ENCODE results near the gene SDK1.
A peak's percentile ranks its signal among the peaks of the same experiment; 100 is the strongest.

SDK1 gene

GRCh38 chr7:3918576-3918975 is 617.5 kb downstream of the SDK1 start:
- H3K27ac Mint-ChIP-seq: no peak overlapping the region

GRCh38 chr7:3922175-3922635 is 621.2 kb downstream of the SDK1 start:
- peak in 2 of 3 experiments; percentile 23 to 31 for TF ChIP-seq CTCF (IDR thresholded peaks at IDR 0.05; ENCODE audit: unreplicated experiment in 3 of 3)
- peaks cover 37% of the 10 kb centered on the region for H3K4me1 Mint-ChIP-seq
- H3K9me3 Mint-ChIP-seq: no peaks in the 10 kb centered on the region
- no peak overlapping the region for H3K4me3 Mint-ChIP-seq
- H3K36me3 Mint-ChIP-seq (ENCODE audit: low read depth): no peaks in the 10 kb centered on the region
- no peak overlapping the region for H3K27ac Mint-ChIP-seq
- H3K27me3 Mint-ChIP-seq (ENCODE audit: low read depth): peaks cover 11% of the 10 kb centered on the region

More at GRCh38 chr7:3918576-3918975, 617.5 kb downstream of the SDK1 start:
- H3K4me1 Mint-ChIP-seq: peaks cover 26% of the 10 kb centered on the region
- no peak overlapping the region for H3K4me3 Mint-ChIP-seq
- no peaks in the 10 kb centered on the region for H3K9me3 Mint-ChIP-seq
- no peaks in the 10 kb centered on the region for H3K36me3 Mint-ChIP-seq (ENCODE audit: low read depth)
- H3K27me3 Mint-ChIP-seq (ENCODE audit: low read depth): no peaks in the 10 kb centered on the region
- TF ChIP-seq CTCF (IDR thresholded peaks at IDR 0.05; ENCODE audit: unreplicated experiment in 3 of 3): no peak

- Mint-ChIP-seq H3K36me3 (ENCODE audit: low read depth) (no peaks in the 10 kb centered on the region), H3K27ac (no peak overlapping the region), H3K4me3 (no peak overlapping the region), H3K9me3 (no peaks in the 10 kb centered on the region), H3K4me1 (peaks cover 44% of the 10 kb centered on the region), H3K27me3 (ENCODE audit: low read depth) (peaks cover 11% of the 10 kb centered on the region)
- no peak for TF ChIP-seq CTCF (IDR thresholded peaks at IDR 0.05; ENCODE audit: unreplicated experiment in 3 of 3)
These were observed 622.4 kb downstream of the SDK1 start for GRCh38 chr7:3923307-3923918.

GRCh38 chr7:3924277-3924676 is 623.2 kb downstream of the SDK1 start:
- Mint-ChIP-seq H3K27me3 (ENCODE audit: low read depth) (peaks cover 11% of the 10 kb centered on the region), H3K36me3 (ENCODE audit: low read depth) (no peaks in the 10 kb centered on the region), H3K4me3 (no peak overlapping the region), H3K4me1 (peaks cover 52% of the 10 kb centered on the region), H3K9me3 (no peaks in the 10 kb centered on the region), H3K27ac (no peak overlapping the region)
- TF ChIP-seq CTCF (IDR thresholded peaks at IDR 0.05; ENCODE audit: unreplicated experiment in 3 of 3): no peak

GRCh38 chr7:3927446-3928110 is 626.5 kb downstream of the SDK1 start:
- H3K4me3 Mint-ChIP-seq: no peak overlapping the region
- H3K36me3 Mint-ChIP-seq (ENCODE audit: low read depth): no peaks in the 10 kb centered on the region
- no peaks in the 10 kb centered on the region for H3K9me3 Mint-ChIP-seq
- TF ChIP-seq CTCF (IDR thresholded peaks at IDR 0.05; ENCODE audit: unreplicated experiment in 3 of 3): no peak
- H3K27me3 Mint-ChIP-seq (ENCODE audit: low read depth): peaks cover 14% of the 10 kb centered on the region
- H3K4me1 Mint-ChIP-seq: peaks cover 54% of the 10 kb centered on the region
- peak overlapping the region; percentile 74 to 85 (median 78) for H3K27ac Mint-ChIP-seq

Measured in nephron (organoid).